GM12875 (cell line): ENCODE results near the gene BABAM2.

Experiments used
- H3K4me3 ChIP-seq: one replicate; pipeline ENCODE4 v1.5.1; 2011; ENCODE audit warnings: low read depth, low read length, control low read depth
- TF ChIP-seq, protein P1 (sequence below): IDR thresholded peaks from 2 replicates; pipeline ENCODE4 v1.5.1; 2011; ENCODE audit warnings: low read depth, mild to moderate bottlenecking, control low read depth, inconsistent platforms, low read length, moderate library complexity, borderline replicate concordance; ENCODE audit not compliant: insufficient read depth

The BABAM2 gene

GRCh38 chr2:28182348-28182747 lies 291.8 kb downstream of the BABAM2 start:
- H3K4me3 ChIP-seq: no peak overlapping the region
- TF ChIP-seq, protein P1, sequence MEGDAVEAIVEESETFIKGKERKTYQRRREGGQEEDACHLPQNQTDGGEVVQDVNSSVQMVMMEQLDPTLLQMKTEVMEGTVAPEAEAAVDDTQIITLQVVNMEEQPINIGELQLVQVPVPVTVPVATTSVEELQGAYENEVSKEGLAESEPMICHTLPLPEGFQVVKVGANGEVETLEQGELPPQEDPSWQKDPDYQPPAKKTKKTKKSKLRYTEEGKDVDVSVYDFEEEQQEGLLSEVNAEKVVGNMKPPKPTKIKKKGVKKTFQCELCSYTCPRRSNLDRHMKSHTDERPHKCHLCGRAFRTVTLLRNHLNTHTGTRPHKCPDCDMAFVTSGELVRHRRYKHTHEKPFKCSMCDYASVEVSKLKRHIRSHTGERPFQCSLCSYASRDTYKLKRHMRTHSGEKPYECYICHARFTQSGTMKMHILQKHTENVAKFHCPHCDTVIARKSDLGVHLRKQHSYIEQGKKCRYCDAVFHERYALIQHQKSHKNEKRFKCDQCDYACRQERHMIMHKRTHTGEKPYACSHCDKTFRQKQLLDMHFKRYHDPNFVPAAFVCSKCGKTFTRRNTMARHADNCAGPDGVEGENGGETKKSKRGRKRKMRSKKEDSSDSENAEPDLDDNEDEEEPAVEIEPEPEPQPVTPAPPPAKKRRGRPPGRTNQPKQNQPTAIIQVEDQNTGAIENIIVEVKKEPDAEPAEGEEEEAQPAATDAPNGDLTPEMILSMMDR: no peak

DNA sequence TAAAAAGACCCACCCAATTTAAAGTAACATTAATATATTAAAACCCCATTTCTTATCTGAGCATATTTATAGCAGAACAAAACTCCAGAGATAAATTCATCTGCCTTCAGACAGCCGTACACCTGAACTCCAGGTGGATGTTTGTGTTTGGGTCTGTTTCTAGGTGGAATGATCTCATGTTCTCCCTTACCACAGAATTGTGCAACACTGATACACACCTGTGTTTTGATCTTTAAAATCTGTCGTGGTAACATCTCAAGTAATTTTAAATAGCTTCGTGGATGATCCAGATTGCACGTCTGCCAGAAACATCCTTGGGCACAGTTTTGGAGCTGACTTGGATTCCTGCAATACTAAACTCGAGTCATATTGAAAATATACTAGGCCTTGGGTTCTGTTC lies 294.6 kb downstream of the BABAM2 start:
- no peak overlapping the region for H3K4me3 ChIP-seq
- TF ChIP-seq, protein P1: no peak

DNA sequence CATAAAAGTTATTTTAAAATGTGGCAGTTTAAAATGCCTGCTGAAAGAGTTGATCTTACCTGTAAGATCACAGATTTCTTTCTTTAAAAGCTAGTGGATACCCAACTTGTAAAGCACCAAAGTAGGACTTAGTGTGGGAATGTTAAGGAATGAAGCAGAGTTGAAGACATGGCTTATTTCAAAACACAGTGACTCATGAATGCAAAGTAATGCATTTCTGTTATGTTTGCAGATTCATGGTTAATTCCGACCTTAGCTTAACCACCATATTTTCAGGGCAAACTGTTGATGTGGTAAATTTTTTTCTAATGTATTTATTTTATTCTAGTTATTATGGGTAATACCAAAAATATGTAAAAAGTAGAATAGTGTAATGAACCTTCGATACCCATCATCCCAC lies 295.4 kb downstream of the BABAM2 start:
- H3K4me3 ChIP-seq: no peak overlapping the region
- TF ChIP-seq, protein P1: no peak

GRCh38 chr2:28187186-28187585 lies 296.7 kb downstream of the BABAM2 start:
- TF ChIP-seq, protein P1: no peak
- no peak overlapping the region for H3K4me3 ChIP-seq

DNA sequence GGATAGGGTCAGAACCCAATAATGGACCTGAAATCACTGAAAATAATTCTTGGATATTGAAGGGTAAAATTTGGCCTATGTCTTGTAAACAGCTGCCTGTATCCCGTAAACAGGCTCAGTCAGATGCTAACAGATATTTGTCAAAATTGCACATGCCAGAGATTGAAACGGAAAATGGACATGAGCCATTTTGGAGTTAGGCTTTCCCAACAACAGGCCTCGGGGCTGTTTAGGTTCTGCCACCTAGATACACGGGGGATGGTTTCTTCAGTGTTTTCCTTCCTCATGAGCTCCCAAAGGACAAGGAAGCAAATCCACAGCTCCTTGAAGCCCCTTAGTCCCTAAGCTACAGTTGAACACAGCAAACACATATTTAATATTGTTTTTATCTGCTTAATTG lies 297.9 kb downstream of the BABAM2 start:
- H3K4me3 ChIP-seq: no peak overlapping the region
- TF ChIP-seq, protein P1: no peak

- H3K4me3 ChIP-seq: no peak overlapping the region
- TF ChIP-seq, protein P1: no peak
Measured at GRCh38 chr2:28193630-28194403, 303.3 kb downstream of the BABAM2 start.

GRCh38 chr2:28199995-28200679 lies 309.6 kb downstream of the BABAM2 start:
- TF ChIP-seq, protein P1: no peak

More at GRCh38 chr2:28199995-28200679, 309.6 kb downstream of the BABAM2 start:
- no peak overlapping the region for H3K4me3 ChIP-seq
